Neural progenitor cell (in vitro differentiated cells): Measurements from ENCODE around the gene HVCN1.

Experiments
- EZH2 ChIP-seq: fragments of 200-600 bp; sonication (generic); IDR thresholded peaks from 2 replicates; pipeline ENCODE4 v1.6.1; 2017; ENCODE audit warnings: antibody characterized with exemption, mild to moderate bottlenecking, moderate library complexity
- EZH2phosphoT487 ChIP-seq: fragments of 200-600 bp; sonication (generic); IDR thresholded peaks from 2 replicates; pipeline ENCODE4 v1.6.1; 2017; ENCODE audit warnings: antibody characterized with exemption
- TF ChIP-seq, protein P1 (sequence below): fragments of 200-600 bp; sonication (generic); IDR thresholded peaks from 2 replicates; pipeline ENCODE4 v1.5.1; 2017; ENCODE audit warnings: antibody characterized with exemption, mild to moderate bottlenecking

DNA sequence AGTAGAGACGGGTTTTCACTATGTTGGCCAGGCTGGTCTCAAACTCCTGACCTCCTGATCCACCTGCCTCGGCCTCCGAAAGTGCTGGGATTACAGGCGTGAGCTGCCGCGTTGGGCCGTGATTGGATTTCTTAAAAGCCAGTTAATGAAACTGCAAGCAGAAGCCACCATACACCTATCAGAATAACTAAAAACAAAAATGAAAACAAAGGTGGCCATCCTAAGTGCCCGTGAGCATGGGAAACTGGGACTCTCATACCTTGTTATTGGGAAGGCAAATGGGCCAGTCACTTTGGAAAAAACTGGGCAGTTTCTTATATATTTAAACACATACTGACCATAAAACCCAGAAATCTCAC lies 82.7 kb downstream of the HVCN1 start:
- TF ChIP-seq, protein P1, sequence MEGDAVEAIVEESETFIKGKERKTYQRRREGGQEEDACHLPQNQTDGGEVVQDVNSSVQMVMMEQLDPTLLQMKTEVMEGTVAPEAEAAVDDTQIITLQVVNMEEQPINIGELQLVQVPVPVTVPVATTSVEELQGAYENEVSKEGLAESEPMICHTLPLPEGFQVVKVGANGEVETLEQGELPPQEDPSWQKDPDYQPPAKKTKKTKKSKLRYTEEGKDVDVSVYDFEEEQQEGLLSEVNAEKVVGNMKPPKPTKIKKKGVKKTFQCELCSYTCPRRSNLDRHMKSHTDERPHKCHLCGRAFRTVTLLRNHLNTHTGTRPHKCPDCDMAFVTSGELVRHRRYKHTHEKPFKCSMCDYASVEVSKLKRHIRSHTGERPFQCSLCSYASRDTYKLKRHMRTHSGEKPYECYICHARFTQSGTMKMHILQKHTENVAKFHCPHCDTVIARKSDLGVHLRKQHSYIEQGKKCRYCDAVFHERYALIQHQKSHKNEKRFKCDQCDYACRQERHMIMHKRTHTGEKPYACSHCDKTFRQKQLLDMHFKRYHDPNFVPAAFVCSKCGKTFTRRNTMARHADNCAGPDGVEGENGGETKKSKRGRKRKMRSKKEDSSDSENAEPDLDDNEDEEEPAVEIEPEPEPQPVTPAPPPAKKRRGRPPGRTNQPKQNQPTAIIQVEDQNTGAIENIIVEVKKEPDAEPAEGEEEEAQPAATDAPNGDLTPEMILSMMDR, result no peak
- TF ChIP-seq EZH2, result no peak
- TF ChIP-seq EZH2phosphoT487, result no peak
